SU-DHL-6 (cell line): ENCODE measurements around the gene KRT12.

Source experiments
- H2AFZ ChIP-seq: fragments of 200-600 bp; sonication (generic); 2 replicates; pipeline ENCODE4 v1.6.1; 2014; ENCODE audit warnings: low read depth, mild to moderate bottlenecking, moderate library complexity, mixed read lengths, antibody characterized with exemption, low read length; ENCODE audit not compliant: severe bottlenecking
- H3F3A ChIP-seq: fragments of 200-600 bp; shearing (Covaris generic); 2 replicates; pipeline ENCODE4 v1.6.0; 2016; ENCODE audit warnings: antibody characterized with exemption, mild to moderate bottlenecking; ENCODE audit not compliant: insufficient read depth
- H3K27ac ChIP-seq: fragments of 200-600 bp; sonication (generic); 2 replicates; pipeline ENCODE4 v1.5.1; 2016; ENCODE audit warnings: low read depth, mild to moderate bottlenecking, low read length, moderate library complexity, mixed read lengths
- H3K27me3 ChIP-seq: fragments of 200-600 bp; sonication (generic), shearing (Covaris generic); 2 replicates; pipeline ENCODE4 v1.6.0; 2014; ENCODE audit warnings: mild to moderate bottlenecking, low read length
- H3K36me3 ChIP-seq: fragments of 200-600 bp; sonication (generic); 2 replicates; pipeline ENCODE4 v1.6.1; 2014; ENCODE audit warnings: mild to moderate bottlenecking, low read length, mixed read lengths
- H3K4me2 ChIP-seq: fragments of 300-600, 200-600 bp; shearing (Covaris generic), sonication (generic); 2 replicates; pipeline ENCODE4 v1.6.0; 2014; ENCODE audit warnings: low read length, low read depth, mild to moderate bottlenecking; ENCODE audit not compliant: poor library complexity, severe bottlenecking
- H3K4me3 ChIP-seq: fragments of 200-600 bp; sonication (generic); 2 replicates; pipeline ENCODE4 v1.5.1; 2014; ENCODE audit warnings: antibody characterized with exemption, low read length, mild to moderate bottlenecking, mixed read lengths; ENCODE audit not compliant: insufficient read depth, poor library complexity, severe bottlenecking
- H3K79me2 ChIP-seq: fragments of 200-600 bp; sonication (generic); 2 replicates; pipeline ENCODE4 v1.6.1; 2014; ENCODE audit warnings: mild to moderate bottlenecking, low read length, moderate library complexity; ENCODE audit not compliant: insufficient read depth
- H3K9ac ChIP-seq: fragments of 200-600 bp; sonication (generic); 2 replicates; pipeline ENCODE4 v1.7.0; 2014; ENCODE audit warnings: mild to moderate bottlenecking, low read length
- H3K9me2 ChIP-seq: fragments of 200-600 bp; sonication (generic); replicated peaks from 2 replicates; pipeline ENCODE4 v1.6.1; 2014; ENCODE audit warnings: low read length; ENCODE audit not compliant: insufficient read depth
- H3K9me3 ChIP-seq: fragments of 200-600 bp; sonication (generic); 2 replicates; pipeline ENCODE4 v1.6.1; 2014; ENCODE audit warnings: low read length, mixed read lengths; ENCODE audit not compliant: insufficient read depth
- H4K20me1 ChIP-seq: fragments of 200-600 bp; sonication (generic); 2 replicates; pipeline ENCODE4 v1.6.1; 2014; ENCODE audit warnings: low read depth, mild to moderate bottlenecking, antibody characterized with exemption, low read length, moderate library complexity, mixed read lengths
- CTCF ChIP-seq: fragments of 200-600 bp; sonication (generic); IDR thresholded peaks from one replicate; pipeline ENCODE4 v1.5.1; 2017; ENCODE audit warnings: antibody characterized with exemption, mild to moderate bottlenecking, low read length, moderate library complexity; ENCODE audit not compliant: insufficient read depth, poor library complexity, severe bottlenecking
- EZH2phosphoT487 ChIP-seq: fragments of 200-600 bp; sonication (generic), shearing (Covaris generic); conservative IDR thresholded peaks from 2 replicates; pipeline ENCODE4 v1.6.1; 2018; ENCODE audit warnings: mild to moderate bottlenecking, antibody characterized with exemption, low read length, moderate library complexity, mixed read lengths

KRT12 gene

GRCh38 chr17:40839194-40839593 lies 27.8 kb downstream of the KRT12 start:
- H3F3A ChIP-seq: no peaks in the 10 kb centered on the region
- H3K9me2 ChIP-seq: no peaks in the 10 kb centered on the region
- no peaks in the 10 kb centered on the region for H3K36me3 ChIP-seq
- no peaks in the 10 kb centered on the region for H4K20me1 ChIP-seq
- no peaks in the 10 kb centered on the region for H3K27me3 ChIP-seq
- no peak overlapping the region for H3K4me2 ChIP-seq
- H3K9ac ChIP-seq: no peak overlapping the region
- TF ChIP-seq EZH2phosphoT487 (no peak), CTCF (no peak)
- no peak overlapping the region for H2AFZ ChIP-seq
- H3K79me2 ChIP-seq: no peaks in the 10 kb centered on the region
- no peak overlapping the region for H3K4me3 ChIP-seq
- no peaks in the 10 kb centered on the region for H3K9me3 ChIP-seq
- H3K27ac ChIP-seq: no peak overlapping the region

GRCh38 chr17:40836020-40836419 lies 31.0 kb downstream of the KRT12 start:
- Histone ChIP-seq H3K9ac (no peak overlapping the region), H3K9me2 (no peaks in the 10 kb centered on the region), H3K27ac (no peak overlapping the region), H4K20me1 (no peaks in the 10 kb centered on the region), H3K4me2 (no peak overlapping the region), H3K27me3 (no peaks in the 10 kb centered on the region), H3K4me3 (no peak overlapping the region), H3K79me2 (no peaks in the 10 kb centered on the region), H3K36me3 (no peaks in the 10 kb centered on the region), H3K9me3 (no peaks in the 10 kb centered on the region), H2AFZ (no peak overlapping the region), H3F3A (no peaks in the 10 kb centered on the region)
- TF ChIP-seq EZH2phosphoT487: no peak

- Histone ChIP-seq H3K4me3 (no peak overlapping the region), H3K27ac (no peak overlapping the region), H3K79me2 (peaks cover 6% of the 10 kb centered on the region; the same call in 1 of the 2 replicates), H3K27me3 (no peaks in the 10 kb centered on the region), H3K9me2 (no peaks in the 10 kb centered on the region), H3K36me3 (no peaks in the 10 kb centered on the region; the same call in 1 of the 2 replicates), H4K20me1 (no peaks in the 10 kb centered on the region), H3F3A (no peaks in the 10 kb centered on the region), H3K4me2 (no peak overlapping the region), H2AFZ (no peak overlapping the region), H3K9me3 (no peaks in the 10 kb centered on the region), H3K9ac (no peak overlapping the region)
- TF ChIP-seq CTCF: no peak
Observed at GRCh38 chr17:40833882-40834281, 33.1 kb downstream of the KRT12 start.

GRCh38 chr17:40832840-40833239 lies 34.2 kb downstream of the KRT12 start:
- Histone ChIP-seq H3K9ac (no peak overlapping the region), H3K4me3 (no peak overlapping the region), H3K9me2 (no peaks in the 10 kb centered on the region), H4K20me1 (no peaks in the 10 kb centered on the region), H3K4me2 (no peak overlapping the region), H3K36me3 (no peaks in the 10 kb centered on the region; the same call in 1 of the 2 replicates), H3K9me3 (no peaks in the 10 kb centered on the region), H3K27me3 (no peaks in the 10 kb centered on the region), H2AFZ (no peak overlapping the region), H3K79me2 (peaks cover 6% of the 10 kb centered on the region; the same call in 1 of the 2 replicates), H3F3A (no peaks in the 10 kb centered on the region), H3K27ac (no peak overlapping the region)
- TF ChIP-seq CTCF (no peak), EZH2phosphoT487 (no peak)
